TTC549 (cell line): ENCODE results near the gene CDKAL1.
"Not testable (repeated sequence)": the region's sequence is repeated elsewhere in the genome, so short reads cannot be mapped to it uniquely, and the experiment has no call there.

ENCODE experiments used
- FAIRE-seq: peaks from 2 replicates; lab custom pipeline; 2012; peaks lifted over from hg19 to GRCh38; lab: Jason Lieb, UNC

The CDKAL1 gene

DNA sequence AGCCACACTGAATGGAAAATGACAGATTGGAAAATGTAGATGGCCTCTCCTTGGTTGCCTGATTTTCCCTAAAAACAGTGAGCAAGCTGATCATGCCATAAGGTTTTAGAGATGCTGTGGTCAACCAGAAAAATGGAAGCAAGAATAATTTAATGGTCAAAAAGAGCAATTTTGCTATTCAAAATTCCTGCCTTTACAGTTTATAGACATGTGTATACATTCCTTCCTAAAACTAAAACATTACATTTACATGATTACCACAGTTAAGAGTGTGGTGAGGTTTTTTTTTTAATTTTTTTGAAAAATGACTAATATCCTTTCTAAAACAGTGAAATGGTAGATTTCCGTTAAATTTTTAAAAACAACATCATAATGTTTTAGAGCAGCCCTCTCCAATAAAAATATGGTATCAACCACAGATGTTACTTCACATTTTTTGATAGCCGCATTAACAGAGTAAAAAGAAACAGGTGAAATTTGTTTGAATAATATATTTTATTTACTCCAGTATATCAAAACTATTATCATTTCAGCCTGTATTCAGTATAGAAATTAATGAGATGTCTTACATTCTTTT lies 652.3 kb downstream of the CDKAL1 start:
- no peak for FAIRE-seq

DNA sequence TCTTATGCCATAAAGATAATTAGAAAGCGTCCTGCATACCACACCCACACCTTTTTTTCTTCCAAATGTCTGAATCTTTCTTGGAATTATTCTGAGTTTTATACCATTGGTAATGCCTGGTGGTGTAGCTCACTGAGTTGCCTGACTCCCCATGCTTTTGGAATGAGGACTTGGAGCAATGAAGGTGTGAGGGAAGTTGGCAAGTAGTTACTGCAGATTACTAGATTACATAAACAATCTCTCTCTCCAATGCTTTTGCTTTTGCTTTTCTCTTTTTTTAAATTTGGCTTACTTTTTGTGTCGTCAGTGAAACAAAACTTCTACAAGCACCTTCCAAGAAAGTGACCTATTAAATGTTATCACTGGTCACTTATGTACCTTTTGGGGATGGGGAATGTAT lies 653.2 kb downstream of the CDKAL1 start:
- FAIRE-seq, result no peak

DNA sequence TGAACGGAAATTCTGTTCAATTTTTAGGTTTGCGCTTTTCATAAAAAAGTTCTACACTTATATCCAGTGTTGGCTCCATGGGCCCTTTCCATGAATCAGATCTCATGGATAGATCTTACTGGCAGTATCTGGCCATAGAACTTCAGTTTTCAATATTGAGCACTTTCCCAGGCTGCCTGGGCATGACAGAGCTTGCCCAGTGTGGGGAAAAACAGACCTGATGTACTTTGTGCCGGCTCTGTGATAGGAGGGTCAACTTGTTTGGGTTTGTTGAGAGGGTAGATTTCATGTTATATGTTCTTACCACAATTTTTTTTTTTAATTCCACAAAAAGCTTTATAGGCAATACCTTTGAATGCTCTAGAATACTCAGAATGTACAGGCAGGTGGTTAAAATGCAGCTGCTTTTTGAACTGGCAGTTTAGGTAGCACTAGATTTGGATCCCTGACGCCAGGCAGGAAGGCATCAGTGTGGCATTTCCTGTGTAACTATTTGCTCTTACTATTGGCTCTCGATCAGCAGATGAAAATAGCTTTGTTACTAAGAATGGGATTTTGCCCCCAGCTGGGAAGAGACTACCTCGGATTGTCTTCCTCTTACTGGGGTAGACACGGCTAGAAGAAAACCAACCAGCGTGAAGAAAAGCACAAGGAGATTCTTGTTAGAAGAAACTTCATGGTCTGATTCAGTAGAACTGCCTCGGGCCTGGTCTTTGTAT lies 654.4 kb downstream of the CDKAL1 start:
- FAIRE-seq, result no peak

DNA sequence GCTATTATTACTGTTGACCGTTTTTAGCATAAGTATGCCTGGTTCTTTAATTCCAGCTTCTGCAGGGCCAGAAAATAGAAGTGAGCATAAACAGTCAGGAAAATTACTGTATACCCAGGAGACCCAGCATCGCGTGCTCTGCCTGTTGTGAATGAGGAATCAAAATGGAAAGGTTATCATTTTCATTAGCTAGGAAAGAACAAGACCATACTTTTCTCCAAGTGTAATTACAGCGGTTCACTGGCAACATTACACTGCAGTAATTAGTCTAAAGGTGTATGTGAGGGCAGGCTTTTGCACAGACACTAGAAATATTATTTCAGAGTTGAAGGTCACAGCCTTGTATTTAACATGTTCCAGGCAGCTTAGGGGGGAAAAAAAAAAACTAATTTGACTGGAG lies 655.5 kb downstream of the CDKAL1 start:
- no peak for FAIRE-seq

DNA sequence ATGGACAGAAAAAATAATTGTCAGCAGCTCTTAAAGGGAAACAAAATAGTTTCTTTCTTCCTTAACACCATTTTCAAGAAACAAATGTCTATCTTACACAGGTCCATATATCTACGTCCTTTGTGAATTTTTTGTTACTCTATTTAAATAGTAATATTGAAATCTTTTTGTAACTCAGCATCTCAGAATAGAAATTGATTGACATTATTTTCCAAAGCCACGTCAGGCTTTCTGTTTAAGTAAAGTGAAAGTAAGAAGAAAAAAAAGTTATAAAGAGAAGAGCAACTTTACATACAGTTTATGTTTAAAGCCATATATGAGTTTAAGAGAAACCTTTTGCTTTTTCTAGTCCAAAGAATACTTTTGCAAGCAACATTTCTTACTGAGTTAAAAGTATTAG lies 656.4 kb downstream of the CDKAL1 start:
- no peak for FAIRE-seq

DNA sequence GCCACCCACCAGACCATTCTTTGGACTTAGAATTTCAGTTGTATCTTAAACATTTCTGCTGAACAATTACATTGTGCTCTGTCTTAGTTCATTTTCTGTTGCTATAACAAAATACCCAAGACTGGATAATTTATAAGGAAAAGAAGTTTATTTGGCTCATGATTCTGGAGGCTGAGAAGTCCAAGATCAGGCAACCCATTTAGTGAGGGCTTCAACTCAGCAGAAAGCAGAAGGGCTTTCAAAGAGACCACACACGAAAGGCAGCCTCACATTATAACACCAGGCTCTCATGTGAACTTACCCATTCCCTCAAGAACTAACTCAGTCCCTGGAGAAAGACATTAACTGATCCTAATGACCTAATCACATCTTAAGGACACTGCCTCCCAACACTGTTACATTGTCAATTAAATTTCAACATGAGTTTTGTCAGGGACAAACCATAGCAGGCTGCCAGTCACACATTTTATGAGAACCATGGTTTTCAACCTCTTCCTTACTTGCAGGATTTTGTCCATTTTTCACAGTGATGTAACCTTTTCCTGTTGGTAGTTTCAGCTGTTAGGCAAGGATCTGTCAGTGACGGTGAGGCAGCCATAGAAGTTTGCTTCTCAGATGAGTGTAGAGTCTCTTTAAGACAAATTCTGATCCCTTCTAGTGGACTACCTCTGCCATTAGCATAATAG lies 659.7 kb downstream of the CDKAL1 start:
- FAIRE-seq, result no peak

DNA sequence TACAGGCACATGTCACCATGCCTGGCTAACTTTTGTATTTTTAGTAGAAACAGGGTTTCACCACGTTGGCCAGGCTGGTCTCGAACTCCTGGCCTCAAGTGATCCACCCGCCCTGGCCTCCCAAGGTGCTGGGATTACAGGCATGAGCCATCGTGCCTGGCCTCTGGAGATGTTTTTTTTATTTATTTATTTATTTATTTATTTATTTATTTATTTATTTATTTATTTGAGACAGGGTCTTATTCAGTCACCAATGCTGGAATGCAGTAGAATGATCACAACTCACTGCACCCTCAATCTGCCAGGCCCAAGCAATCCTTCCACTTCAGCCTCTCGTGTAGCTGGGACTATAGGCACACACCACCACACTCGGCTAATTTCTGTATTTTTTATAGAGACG lies 661.0 kb downstream of the CDKAL1 start:
- not testable (repeated sequence) for FAIRE-seq

DNA sequence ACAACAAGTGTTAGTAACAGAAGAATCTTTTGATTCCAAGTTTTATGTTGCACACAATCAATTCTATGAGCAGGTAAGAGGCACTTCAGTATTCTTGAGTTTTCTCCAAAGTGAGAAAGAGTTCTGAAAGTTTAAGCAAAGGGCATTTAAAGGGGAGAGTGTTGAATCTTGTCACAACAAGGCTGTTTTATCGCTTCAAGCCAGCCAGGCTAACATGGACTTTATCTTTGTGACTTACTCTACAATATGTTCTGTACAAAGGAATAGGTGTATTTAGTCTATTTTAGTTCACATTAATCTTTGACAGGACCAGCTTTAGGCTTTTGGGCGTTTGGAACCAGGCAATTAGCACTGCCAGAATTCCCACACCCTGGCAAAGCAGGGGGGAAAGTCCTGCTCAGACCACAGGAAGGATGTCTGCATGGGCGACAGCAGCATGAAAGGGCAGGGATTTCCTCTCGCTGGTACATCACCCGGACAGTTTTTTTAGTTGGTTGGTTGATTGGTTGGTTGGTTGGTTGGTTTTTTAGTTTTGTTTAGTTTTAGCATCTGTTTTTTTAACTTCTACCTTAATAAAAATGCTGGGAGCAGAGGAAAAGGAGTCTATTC lies 663.9 kb downstream of the CDKAL1 start:
- FAIRE-seq, result no peak

DNA sequence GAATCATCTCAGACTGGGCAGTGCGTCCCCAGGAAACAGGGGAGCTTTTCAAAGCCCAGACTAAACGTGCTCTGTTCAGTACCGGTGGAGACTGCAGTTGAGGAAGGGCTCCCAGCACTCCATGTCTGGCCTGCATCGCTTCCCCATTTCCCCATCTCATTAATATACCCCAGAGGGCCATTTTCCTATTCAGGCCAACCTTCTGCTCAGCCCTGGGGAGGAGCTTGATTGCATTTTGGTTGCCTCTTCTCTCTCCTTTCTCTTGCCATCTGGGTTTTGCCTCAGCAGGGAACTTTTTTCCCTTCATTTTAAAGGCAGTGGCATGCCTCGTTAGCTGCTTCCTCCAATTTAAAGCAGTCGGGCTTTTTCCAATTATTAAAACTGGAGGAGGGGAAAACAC lies 665.0 kb downstream of the CDKAL1 start:
- no peak for FAIRE-seq

DNA sequence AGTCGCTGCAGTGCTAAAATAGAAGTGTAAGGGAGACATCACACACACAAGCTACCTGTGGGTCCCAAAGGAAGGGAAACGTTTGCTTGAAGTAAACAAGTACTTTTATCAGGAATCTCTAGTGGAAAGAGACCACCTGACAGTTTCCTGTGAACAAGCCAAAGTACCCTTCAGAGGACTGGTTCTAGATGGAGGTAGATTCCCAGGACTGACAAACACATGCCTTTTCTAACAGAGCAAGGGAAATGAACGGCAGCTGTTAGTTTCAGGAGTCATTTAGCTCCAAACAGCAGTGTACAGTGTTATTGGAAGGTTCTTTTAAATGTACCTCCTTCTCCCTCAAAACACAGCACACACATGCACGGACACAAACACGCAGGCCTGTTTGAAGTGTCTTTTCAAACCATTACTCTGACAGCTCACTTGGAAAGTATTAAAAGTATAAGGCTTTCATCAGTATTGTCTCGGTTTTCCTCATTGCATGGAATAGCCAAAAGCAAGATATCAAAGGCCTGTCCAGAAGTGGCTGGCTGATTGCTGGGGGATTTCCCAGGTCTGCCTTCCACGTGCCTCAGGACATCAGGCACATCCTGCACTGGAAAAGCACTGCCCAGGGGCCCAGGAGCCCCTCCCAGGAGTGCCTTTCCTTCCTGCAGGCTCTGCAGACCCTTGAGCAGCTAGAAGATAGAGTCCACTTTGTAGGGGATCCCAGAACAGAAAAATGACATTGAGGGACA lies 666.0 kb downstream of the CDKAL1 start:
- FAIRE-seq, result no peak

DNA sequence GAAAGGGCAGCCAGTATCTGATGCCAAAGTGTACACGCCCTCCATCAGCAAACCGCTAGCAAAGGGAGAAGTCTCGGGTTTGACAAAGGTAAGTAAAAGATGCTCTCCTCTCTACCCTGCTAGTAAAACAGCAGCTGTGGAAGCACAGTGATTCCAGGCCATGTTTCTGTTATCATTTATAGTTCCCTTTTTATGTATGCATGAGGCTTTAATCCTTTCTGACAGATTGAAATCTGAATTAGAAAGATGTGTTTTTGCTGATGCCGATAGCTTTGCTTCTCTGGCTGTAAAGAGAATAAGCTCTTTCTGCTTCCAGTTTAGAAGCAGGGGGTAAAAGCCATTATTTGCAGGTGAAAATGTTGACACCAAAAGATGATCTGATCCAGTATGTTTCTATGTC lies 666.9 kb downstream of the CDKAL1 start:
- FAIRE-seq, result no peak

DNA sequence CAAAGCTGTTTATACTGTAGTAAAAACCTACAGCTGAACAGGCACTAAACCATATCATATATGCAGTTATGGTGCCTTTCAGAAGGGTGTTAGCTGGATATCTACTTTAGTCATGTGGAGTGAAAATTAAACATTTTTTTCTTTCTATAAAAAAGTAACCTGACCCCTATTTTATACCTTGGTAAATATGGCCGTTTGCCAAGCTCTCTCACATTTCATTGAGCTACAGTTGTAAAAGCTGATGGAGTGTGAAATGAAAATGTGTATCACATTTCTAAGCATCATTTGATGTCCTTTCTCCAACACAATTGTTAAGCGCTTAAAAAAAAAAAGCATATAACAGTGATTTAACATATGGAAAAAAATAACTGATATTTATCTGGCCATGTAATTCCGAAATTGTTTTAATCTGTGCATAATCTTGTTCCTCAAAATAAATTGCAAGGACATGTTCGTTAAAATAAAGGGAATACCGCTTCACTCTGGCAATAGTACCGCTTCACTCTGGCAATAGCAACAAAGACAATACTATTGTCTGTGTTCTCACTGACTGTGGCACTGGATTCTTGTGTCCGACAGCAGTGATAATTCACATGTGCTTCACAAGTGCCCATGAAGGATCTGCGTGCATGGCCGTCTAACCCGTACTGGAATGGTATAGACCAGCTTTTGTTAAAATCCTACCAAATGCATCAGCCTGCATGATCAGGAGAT lies 667.5 kb downstream of the CDKAL1 start:
- FAIRE-seq, result no peak

DNA sequence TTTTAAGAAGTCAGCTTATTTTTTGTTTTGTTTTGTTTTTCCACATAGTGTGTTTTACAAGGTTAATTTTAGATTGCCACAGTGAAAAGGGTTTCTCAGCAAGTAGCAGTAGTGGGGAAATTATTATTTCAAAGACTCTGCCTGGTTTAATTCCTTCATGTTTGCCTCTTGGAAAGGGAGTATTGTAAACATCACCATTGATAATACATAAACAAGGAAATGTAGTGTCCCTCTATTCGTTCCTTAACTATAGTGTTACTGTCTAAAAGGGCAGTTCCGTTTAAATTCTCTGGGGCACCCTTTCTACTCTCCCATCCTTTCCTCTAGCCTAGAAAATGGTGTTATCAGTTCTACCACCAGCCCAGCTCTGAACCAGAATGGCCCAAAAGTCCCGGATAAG lies 668.3 kb downstream of the CDKAL1 start:
- no peak for FAIRE-seq

DNA sequence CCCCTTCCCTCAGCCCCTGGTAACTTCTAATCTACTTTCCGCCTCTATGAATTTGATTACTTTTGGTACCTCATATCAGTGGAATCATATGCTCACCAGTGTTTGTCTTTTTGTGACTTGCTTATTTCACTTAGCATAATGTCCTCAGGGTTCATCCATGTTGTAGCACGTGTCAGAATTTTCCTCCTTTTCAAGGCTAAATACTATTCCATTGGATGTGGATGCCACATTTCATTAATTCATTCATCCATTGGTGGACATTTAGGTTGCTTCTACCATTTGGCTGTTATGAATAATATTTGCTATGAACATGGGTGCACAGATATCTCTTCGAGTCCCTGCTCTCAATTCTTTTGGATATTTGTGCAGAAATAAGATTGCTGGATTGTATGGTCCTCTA lies 670.7 kb downstream of the CDKAL1 start:
- no peak for FAIRE-seq

DNA sequence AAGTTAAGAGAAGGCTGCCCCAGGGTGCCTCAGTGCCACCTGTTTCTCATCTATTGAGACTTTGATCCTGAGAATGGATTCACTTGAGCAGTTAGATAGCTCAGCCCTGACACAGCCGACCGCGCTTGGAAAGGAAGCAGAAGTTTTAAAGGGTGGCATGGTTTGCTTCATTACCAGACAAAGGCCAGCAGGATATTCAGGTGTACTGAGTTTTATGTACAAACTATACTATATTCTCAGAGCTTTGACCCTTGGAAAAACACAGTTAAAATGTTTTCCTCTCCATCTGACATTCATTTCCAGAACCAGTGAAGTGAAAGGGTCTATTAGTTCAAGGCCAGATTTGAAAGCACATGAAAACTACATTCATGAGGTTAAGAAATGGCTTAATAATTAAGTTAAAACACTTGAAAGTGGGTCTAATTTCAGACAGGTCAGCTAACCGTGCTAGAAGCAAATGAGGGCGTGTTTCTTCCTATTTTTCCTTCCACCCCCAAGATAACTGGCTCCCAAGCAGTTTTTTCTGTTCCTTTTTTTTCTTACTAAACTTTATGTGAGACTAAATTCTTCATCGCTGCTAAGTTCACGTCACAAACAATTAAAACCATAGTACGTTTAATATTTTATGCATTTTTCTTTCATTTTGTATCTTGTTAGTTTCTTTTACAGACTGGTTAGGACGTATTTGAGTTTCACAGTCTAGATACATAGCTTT lies 674.0 kb downstream of the CDKAL1 start:
- FAIRE-seq, result no peak

DNA sequence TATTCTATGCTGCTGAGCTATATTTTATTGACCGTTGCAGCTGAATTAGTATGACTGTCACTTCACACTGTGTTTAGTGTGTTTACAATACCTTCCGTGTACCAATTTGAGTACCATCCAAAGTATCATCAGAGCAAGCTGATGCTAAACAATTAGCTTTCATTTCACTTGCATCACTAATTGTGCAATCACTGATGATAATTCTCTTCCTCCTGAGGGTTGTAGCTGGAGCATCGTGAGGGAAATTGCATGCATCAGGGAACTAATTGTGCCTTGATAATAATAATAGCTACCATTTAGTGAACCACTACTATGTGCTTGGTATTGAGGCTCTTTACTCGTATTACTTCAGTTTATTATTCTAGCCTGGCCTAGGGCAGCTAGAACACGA lies 674.5 kb downstream of the CDKAL1 start:
- no peak for FAIRE-seq

DNA sequence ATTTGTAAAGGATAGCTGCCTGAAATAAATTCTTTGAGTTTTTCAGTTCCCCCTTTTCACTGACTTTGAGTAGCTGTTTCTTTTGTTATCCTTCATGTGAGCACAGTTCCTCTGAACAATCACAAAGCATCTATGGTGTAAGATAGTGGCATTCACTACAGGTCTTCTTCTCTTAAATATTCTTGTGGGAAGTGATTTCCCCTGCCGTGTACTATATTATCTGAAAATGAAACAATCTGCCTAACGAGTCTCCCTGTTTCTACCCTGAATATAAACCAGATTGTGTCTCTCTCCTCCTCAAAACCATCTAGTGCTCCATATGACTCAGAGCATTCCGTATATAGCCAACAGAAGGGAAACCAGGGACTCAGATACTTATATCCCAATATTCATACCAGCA lies 679.2 kb downstream of the CDKAL1 start:
- FAIRE-seq, result no peak

DNA sequence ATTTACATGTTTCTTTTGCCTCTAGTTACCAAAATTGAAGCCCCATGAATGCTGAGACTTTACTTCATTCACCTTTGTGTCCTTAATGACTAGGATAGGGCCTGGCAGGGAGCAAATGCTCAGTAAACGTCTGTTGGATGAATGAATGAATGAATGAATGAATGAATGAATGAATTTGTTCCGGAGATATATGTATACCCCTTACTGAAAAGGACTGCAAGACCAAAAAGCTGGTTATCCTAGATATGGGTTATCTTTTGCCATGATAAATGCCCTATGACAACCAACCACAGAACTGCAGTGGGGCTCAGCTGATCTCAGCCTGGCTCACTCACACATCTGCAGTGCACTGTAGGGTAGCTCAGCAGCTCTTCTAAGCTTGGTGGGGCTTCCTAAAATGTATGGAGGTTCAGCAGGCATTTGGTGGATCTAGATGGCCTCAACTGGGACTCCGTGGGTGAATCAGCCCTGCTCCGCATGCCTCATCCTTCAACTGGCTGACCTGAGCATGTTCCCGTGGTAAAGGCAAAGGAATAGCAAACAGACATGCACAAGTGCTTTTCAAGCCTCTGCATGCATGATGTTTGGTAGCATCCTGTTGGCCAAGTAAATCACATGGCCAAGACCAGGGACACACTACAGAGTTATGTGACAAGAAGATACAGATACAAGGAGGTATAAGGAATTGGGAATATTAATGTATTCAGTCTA lies 680.6 kb downstream of the CDKAL1 start:
- FAIRE-seq, result no peak

DNA sequence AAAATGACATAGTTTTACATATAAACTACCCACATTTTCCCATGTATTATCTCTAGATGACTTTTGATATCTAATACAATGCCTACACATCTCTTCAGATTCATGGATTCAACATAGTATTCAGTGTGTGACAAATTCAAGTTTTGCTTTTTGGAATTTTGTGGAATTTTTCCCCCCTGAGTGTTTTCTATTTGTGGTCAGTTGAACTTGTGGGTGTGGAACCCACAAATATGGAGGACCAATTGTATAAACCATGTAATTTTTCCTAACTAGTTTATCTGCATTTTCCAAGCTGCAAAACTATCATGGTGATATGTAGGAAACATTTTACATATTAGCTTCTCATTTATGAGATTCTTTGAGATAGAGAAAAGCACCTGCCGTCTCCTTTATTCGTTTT lies 685.0 kb downstream of the CDKAL1 start:
- no peak for FAIRE-seq

DNA sequence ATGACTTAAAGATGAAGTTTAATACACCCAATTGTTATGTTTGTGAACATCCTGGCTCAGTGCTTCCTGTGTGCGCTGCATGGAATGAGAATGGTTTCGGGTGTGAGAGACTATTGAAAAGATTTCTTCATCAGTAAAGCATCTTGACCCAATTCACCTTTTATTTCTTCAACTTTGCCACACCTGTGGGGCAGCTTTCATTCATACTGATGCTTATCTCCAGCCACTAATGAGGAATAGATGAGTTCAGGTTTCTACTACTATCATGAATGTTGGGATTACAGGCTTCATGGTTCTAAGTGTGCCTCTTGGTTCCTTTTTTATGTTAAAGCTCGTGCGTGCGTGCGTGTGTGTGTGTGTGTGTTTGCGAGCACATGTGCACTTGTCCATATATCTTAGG lies 685.6 kb downstream of the CDKAL1 start:
- no peak for FAIRE-seq
